ENCODE data around the gene PDF.

The PDF gene

DNA sequence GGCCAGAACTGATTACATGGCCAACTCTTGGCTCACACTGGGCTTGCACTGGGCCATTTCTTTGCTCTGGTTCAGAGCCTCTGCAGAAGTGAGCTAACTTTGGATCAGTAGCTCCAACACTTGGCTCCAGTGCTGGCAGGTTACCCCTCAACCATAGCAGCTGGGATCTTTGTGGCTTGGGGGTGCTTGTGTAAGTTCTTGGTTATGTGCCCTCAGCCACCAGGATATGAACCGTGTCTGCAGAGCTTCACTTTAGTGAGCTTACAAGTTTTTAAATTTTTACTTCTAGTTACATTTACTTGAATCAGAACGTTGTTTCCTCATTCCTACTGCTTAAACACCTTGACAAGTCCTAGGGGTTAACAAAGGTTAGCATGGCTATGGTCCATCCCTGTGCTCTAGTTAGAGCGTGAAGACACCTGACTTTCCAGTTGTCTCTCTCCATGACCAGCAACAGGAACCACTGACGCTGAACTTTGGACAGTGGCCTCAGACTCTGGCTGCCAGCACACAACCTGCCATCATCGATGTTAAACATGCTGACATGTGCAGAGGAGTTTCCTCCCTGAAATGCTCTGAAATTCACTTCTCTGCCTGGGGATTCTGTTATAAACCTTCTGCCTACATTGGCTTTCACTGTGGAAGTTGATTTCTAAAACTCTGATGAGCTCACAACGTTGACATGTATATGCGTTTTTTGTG lies 4.1 kb downstream of the PDF start:
- Mint-ChIP-seq H3K36me3 (ENCODE audit: low read depth) (peaks cover 45% of the 10 kb centered on the region), H3K27me3 (ENCODE audit: low read depth) (no peaks in the 10 kb centered on the region), H3K4me3 (peak overlapping the region; percentile 36 to 56 (median 41)), H3K4me1 (peaks cover 25% of the 10 kb centered on the region), H3K27ac (peak overlapping the region; percentile 62 to 92 (median 79)), H3K9me3 (no peaks in the 10 kb centered on the region)
- no peak for TF ChIP-seq CTCF (IDR thresholded peaks at IDR 0.05; ENCODE audit: unreplicated experiment in 3 of 3)

- peak overlapping the region in 2 of 3 experiments; percentile 62 to 92 for H3K27ac Mint-ChIP-seq
- no peaks in the 10 kb centered on the region for H3K9me3 Mint-ChIP-seq
- H3K4me3 Mint-ChIP-seq, result peak overlapping the region in 1 of 3 experiments; percentile 29
- H3K36me3 Mint-ChIP-seq (ENCODE audit: low read depth), result peaks cover 49% of the 10 kb centered on the region
- H3K4me1 Mint-ChIP-seq, result peaks cover 25% of the 10 kb centered on the region
- TF ChIP-seq CTCF (IDR thresholded peaks at IDR 0.05; ENCODE audit: unreplicated experiment in 3 of 3), result no peak
- H3K27me3 Mint-ChIP-seq (ENCODE audit: low read depth), result no peaks in the 10 kb centered on the region
These were observed 4.6 kb downstream of the PDF start for GRCh38 chr16:69325784-69326171.

GRCh38 chr16:69324585-69325253 lies 5.7 kb downstream of the PDF start:
- H3K36me3 Mint-ChIP-seq (ENCODE audit: low read depth), result peaks cover 54% of the 10 kb centered on the region
- H3K27me3 Mint-ChIP-seq (ENCODE audit: low read depth), result no peaks in the 10 kb centered on the region
- peaks cover 25% of the 10 kb centered on the region for H3K4me1 Mint-ChIP-seq
- no peaks in the 10 kb centered on the region for H3K9me3 Mint-ChIP-seq
- H3K4me3 Mint-ChIP-seq, result no peak overlapping the region
- H3K27ac Mint-ChIP-seq, result no peak overlapping the region
- TF ChIP-seq CTCF (IDR thresholded peaks at IDR 0.05; ENCODE audit: unreplicated experiment in 3 of 3), result no peak

DNA sequence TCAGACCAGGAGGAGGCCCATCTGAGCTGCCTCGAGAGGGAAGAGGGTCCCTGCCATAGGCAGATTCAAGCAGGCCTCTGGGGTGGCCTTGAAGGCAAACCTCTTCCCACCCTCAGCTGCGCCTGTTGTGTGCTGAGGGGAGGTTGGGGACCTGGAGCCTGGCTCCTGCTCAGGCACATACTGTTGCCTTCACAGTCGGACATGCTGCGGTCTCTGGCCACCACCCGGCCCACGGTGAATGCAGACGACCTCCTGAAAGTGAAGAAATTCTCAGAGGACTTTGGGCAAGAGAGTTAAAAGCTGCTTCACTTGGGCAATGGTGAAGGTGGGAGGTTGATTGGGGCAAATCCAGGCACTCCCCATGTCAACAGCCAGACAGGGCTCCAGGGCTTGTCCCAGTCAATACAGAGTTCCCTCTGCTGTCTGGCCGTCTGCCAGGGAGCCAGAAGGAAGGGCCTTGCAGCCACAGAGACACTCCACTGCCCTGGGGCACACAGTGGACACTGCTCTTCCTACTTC lies 6.3 kb downstream of the PDF start:
- Mint-ChIP-seq H3K4me1 (peaks cover 20% of the 10 kb centered on the region), H3K27ac (no peak overlapping the region), H3K9me3 (no peaks in the 10 kb centered on the region), H3K27me3 (ENCODE audit: low read depth) (no peaks in the 10 kb centered on the region), H3K4me3 (no peak overlapping the region), H3K36me3 (ENCODE audit: low read depth) (peaks cover 57% of the 10 kb centered on the region)
- no peak for TF ChIP-seq CTCF (IDR thresholded peaks at IDR 0.05; ENCODE audit: unreplicated experiment in 3 of 3)

DNA sequence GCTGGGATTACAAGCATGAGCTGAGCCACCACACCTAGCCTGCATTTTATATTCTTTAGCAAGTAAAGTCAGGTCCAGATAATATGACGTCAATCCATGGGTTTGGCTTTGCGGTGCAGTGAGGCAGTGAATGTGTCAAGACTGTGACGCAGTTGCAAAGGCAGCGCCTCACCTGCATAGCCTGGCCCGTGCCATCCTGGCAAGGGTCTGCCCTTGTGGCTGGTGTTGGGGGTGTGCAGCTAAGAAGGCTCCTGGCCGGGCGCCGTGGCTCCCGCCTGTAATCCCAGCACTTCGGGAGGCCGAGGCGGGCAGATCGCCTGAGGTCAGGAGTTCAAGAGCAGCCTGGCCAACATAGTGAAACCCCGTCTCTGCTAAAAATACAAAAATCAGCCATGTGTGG lies 7.0 kb downstream of the PDF start:
- TF ChIP-seq CTCF (IDR thresholded peaks at IDR 0.05; ENCODE audit: unreplicated experiment in 3 of 3), result no peak
- Mint-ChIP-seq H3K4me3 (no peak overlapping the region), H3K27ac (no peak overlapping the region), H3K27me3 (ENCODE audit: low read depth) (no peaks in the 10 kb centered on the region), H3K36me3 (ENCODE audit: low read depth) (peaks cover 54% of the 10 kb centered on the region), H3K9me3 (no peaks in the 10 kb centered on the region), H3K4me1 (peaks cover 14% of the 10 kb centered on the region)
